Ascending aorta (tissue), 2 donors: Measurements from ENCODE around the gene GNMT. TPM values are rescaled to one million over a fixed set of nuclear protein-coding genes. Genes with fewer than 3 reads are reported as not detected.

ENCODE experiments used
- DNase-seq, 2 donors: peaks; one replicate each; pipeline ENCODE4 v3.0.0-alpha.2; 2019; ENCODE audit warnings: low spot score in 2 of 2
- H3K27ac ChIP-seq, 2 donors: fragments of 200-600 bp; sonication (generic); one replicate each; pipeline ENCODE4 v1.5.1; 2016 to 2017; ENCODE audit warnings: mild to moderate bottlenecking in 1 of 2
- H3K27me3 ChIP-seq: fragments of 200-600 bp; sonication (generic); one replicate; pipeline ENCODE4 v1.5.1; 2017
- H3K36me3 ChIP-seq, 2 donors: fragments of 200-600 bp; sonication (generic); one replicate each; pipeline ENCODE4 v1.5.1; 2016
- H3K4me1 ChIP-seq, 2 donors: fragments of 200-600 bp; sonication (generic); one replicate each; pipeline ENCODE4 v1.5.1; 2016 to 2017; ENCODE audit warnings: mild to moderate bottlenecking in 1 of 2
- H3K4me3 ChIP-seq, 2 donors: fragments of 200-600 bp; sonication (generic); one replicate each; pipeline ENCODE4 v1.5.1; 2016 to 2017; ENCODE audit warnings: mild to moderate bottlenecking in 1 of 2
- H3K9me3 ChIP-seq, 2 donors: fragments of 200-600 bp; sonication (generic); one replicate each; pipeline ENCODE4 v1.5.1; 2016
- CTCF ChIP-seq, 3 experiments: fragments of 200-600 bp in 2 of 3; fragments of 450-650 bp in 1 of 3; sonication (generic) in 2 of 3; IDR thresholded peaks; one replicate each; pipeline ENCODE4 v1.5.1; 2016 to 2019; ENCODE audit warnings: antibody characterized with exemption in 3 of 3, mild to moderate bottlenecking in 1 of 3, moderate library complexity in 1 of 3
- intact Hi-C: fragments of 100-400 bp; cut with DNase I; formaldehyde crosslinking; loops from one replicate; pipeline ENCODE4 v1.15.1; 2023
- total RNA-seq: library from RNA; depleted of rRNA; stranded (reverse); fragments of >200 nt; gene quantifications from one replicate; pipeline ENCODE4 v1.1.0, GENCODE V29; 2016

The GNMT gene
- total RNA-seq, 1 donor from 2014 or later = not detected

GRCh38 chr6:42962096-42962495, 1.5 kb downstream of the GNMT start:
- Histone ChIP-seq H3K4me1 (peaks cover 0 to 7% of the 10 kb centered on the region in 2 donors), H3K36me3 (peaks cover 24 to 36% of the 10 kb centered on the region in 2 donors), H3K27me3 (no peaks in the 10 kb centered on the region), H3K9me3 (no peaks in the 10 kb centered on the region), H3K27ac (no peak overlapping the region), H3K4me3 (no peak overlapping the region)
- intact Hi-C loops = no loop called here
- no peak for DNase-seq
- no peak for TF ChIP-seq CTCF (IDR thresholded peaks at IDR 0.05)

- no peak for TF ChIP-seq CTCF (IDR thresholded peaks at IDR 0.05)
- no peak overlapping the region for H3K27ac ChIP-seq
- intact Hi-C loops = no loop called here
- peaks cover 29 to 41% of the 10 kb centered on the region in 2 donors for H3K36me3 ChIP-seq
- no peak for DNase-seq
- H3K4me3 ChIP-seq = no peak overlapping the region
- H3K4me1 ChIP-seq = peaks cover 0 to 7% of the 10 kb centered on the region in 2 donors
- H3K9me3 ChIP-seq = no peaks in the 10 kb centered on the region
- no peaks in the 10 kb centered on the region for H3K27me3 ChIP-seq
Observed at GRCh38 chr6:42962502-42963178, 2.1 kb downstream of the GNMT start.

DNA sequence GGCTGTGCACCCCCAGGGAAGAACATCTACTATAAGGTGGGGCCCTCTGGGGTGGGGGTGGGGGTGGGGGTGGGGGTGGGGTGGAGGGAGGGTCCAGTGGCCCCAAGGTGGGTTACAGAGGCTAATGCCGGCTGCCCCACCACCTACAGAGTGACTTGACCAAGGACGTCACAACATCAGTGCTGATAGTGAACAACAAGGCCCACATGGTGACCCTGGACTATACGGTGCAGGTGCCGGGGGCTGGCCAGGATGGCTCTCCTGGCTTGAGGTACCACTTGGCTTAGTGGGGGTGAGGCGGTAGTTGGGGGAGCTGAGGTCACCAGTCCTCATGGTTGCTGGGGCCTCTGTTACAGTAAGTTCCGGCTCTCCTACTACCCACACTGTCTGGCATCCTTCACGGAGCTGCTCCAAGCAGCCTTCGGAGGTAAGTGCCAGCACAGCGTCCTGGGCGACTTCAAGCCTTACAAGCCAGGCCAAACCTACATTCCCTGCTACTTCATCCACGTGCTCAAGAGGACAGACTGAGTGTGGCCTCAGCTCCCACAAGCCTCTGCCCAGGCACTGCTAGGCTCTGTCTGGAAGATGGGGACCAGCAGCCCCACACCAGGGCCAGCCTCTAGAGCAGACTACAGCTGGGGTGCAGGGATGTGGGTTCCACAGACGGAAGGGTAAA, 2.8 kb downstream of the GNMT start:
- no peak for DNase-seq
- TF ChIP-seq CTCF (IDR thresholded peaks at IDR 0.05) = no peak
- no peak overlapping the region for H3K4me3 ChIP-seq
- H3K27ac ChIP-seq = no peak overlapping the region
- H3K27me3 ChIP-seq = no peaks in the 10 kb centered on the region
- intact Hi-C loops = no loop called here
- peaks cover 0 to 7% of the 10 kb centered on the region in 2 donors for H3K4me1 ChIP-seq
- H3K36me3 ChIP-seq = peaks cover 30 to 45% of the 10 kb centered on the region in 2 donors
- H3K9me3 ChIP-seq = no peaks in the 10 kb centered on the region

- intact Hi-C loops = no loop called here
- Histone ChIP-seq H3K9me3 (no peaks in the 10 kb centered on the region), H3K36me3 (peaks cover 35 to 50% of the 10 kb centered on the region in 2 donors), H3K27ac (no peak overlapping the region), H3K4me3 (no peak overlapping the region), H3K27me3 (no peaks in the 10 kb centered on the region), H3K4me1 (peaks cover 0 to 7% of the 10 kb centered on the region in 2 donors)
- no peak for TF ChIP-seq CTCF (IDR thresholded peaks at IDR 0.05)
- no peak for DNase-seq
Observed at GRCh38 chr6:42963855-42964605, 3.5 kb downstream of the GNMT start.

GRCh38 chr6:42966571-42966970, 6.0 kb downstream of the GNMT start:
- no peaks in the 10 kb centered on the region for H3K27me3 ChIP-seq
- intact Hi-C loops = no loop called here

More at GRCh38 chr6:42966571-42966970, 6.0 kb downstream of the GNMT start:
- Histone ChIP-seq H3K36me3 (peaks cover 40 to 59% of the 10 kb centered on the region in 2 donors), H3K9me3 (no peaks in the 10 kb centered on the region), H3K4me1 (no peaks in the 10 kb centered on the region), H3K4me3 (no peak overlapping the region), H3K27ac (no peak overlapping the region)
- no peak for DNase-seq
- TF ChIP-seq CTCF (IDR thresholded peaks at IDR 0.05) = no peak
